ENCODE results near the gene NRIP3. TPM values are rescaled to one million over a fixed set of nuclear protein-coding genes. Genes with fewer than 3 reads are reported as not detected.

NRIP3 gene
- 24.9 and 28.1 TPM in 2 replicates for total RNA-seq (2014; rRNA removed; shearing (Covaris generic))

DNA sequence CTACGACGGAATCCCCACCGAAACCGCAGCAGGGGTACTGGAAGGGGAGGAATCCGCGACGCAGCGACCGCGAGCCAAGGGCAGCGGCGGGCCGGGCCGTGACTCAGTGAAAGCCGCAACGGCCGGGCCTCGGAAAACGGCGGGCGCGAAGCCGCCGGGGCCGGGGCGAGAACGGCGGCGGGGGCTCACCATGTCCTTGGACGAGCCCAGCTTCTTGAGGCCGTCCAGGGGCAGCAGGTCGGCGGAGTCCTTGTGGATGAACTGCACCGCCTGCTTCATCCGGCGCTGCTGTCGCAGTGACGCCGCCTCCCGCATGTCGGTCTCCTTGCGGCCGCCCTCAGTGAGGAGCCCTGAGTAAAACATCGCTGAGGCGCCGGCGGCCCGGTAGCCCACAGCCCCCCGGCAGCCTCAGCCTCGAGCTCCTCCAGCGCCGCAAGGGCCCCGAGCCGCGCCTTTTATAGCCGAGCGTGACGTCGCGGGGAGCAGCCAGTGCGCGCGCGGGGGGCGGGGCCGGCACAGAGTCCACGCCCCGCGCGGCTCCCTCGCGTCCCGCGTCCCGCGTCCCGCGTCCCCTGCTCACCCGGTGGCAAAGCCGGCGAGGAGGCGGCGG lies at the start of gene NRIP3:
Gene NRIP3 (minus strand): TSS at position 429 of the 610 bp plus-strand sequence. CDS start 66 bp downstream, at position 363.
- peak; percentile 45 for DNase-seq (ENCODE audit: low spot score)

DNA sequence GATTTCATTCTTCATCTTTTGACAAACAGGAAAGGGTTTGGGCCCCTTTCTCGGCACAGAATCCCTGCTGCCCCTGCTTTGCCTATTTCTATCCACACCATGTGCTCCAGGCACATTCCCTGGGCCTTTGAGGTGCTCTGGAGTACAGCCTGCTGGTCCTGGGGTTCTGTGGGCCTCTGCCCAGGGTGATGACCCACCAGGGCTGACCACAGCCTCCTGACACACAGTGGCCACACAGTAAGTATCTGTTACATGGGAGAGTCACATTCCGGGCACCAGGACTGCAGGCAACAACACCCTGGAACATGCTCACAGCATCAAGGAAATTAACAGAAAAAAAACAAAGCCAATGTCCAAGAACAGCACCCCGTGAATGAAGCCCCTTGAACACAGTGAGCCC lies 48.5 kb upstream of the NRIP3 start:
- DNase-seq (ENCODE audit: low spot score): no peak

- DNase-seq (ENCODE audit: low spot score): no peak
Observed at GRCh38 chr11:9049959-9050358, 46.2 kb upstream of the NRIP3 start.

DNA sequence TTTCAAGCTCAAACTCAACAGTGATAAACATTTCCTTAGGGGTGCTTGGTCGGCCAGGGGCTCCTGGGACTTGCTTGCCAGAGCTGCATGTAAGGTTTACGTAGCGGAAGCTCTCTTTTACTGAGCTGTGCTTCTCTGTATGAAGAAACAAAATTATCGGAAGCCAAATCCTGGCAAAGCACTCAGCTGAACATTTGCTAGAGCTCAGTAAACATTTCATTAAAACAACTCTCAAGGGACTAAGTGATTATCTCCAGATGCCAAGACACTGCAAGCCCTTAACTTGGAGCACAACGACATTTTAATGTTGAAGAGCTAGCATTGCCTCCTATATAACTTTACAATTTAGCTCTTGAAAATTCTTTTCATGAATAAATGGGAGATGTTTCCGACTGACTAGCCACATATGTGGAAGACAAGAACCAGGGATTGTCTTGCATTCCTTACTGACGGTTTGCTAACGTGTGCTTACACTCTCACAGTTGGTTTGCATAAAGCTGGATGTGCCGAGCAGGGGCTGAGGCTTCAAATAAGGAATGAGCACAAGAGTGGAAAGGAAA lies 44.2 kb upstream of the NRIP3 start:
- DNase-seq (ENCODE audit: low spot score): no peak

GRCh38 chr11:9046481-9046880 lies 42.7 kb upstream of the NRIP3 start:
- no peak for DNase-seq (ENCODE audit: low spot score)

GRCh38 chr11:9042488-9042887 lies 38.7 kb upstream of the NRIP3 start:
- DNase-seq (ENCODE audit: low spot score): no peak

DNA sequence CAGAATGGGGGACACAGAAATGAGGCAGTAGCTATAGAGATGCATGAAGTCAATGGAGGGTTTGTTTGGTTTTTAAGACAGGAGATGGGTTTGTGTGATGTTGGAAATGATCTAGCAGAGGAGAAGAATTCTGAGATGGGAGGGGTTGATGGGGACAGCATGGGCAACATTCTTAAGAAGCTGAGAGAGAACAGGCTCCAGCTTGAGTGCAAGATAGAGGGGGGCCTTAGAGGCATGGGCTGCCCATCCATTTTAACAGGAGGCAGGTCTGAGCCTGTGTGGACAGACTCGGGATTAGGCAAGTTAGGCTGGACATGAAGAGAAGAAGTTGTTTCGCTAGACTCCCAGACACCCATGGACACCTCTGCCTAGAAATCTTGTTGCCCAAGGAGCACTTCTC lies 37.9 kb upstream of the NRIP3 start:
- DNase-seq (ENCODE audit: low spot score): no peak

DNA sequence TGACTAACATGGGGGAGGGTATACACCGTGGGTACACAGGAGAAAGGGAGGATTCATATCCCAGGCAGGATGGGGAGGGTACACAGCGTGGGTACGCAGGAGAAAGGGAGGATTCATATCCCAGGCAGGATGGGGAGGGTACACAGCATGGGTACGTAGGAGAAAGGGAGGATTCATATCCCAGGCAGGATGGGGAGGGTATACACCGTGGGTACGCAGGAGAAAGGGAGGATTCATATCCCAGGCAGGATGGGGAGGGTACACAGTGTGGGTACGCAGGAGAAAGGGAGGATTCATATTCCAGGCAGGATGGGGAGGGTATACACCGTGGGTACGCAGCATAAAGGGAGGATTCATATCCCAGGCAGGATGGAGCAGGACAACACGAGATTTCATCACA lies 36.6 kb upstream of the NRIP3 start:
- no peak for DNase-seq (ENCODE audit: low spot score)

DNA sequence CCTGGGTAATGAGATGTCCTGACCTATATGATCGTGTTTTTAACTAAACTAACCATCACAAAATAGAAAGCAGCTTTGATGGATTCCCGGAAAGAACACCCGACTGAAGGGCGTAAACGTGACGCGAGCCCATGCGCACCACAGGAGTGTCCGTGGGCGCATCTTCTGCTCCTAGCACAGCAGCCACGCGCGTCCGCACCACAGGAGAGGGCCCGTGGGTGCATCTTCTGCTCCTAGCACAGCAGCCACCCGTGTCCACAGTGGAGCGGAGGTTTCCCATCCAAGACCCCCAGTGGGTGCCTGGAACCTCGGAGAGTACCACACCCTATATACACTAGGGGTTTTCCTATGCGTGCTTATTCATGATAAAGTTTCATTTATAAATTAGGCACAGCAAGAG lies 36.1 kb upstream of the NRIP3 start:
- DNase-seq (ENCODE audit: low spot score): no peak

GRCh38 chr11:9039198-9039597 lies 35.4 kb upstream of the NRIP3 start:
- DNase-seq (ENCODE audit: low spot score): peak; percentile 71

DNA sequence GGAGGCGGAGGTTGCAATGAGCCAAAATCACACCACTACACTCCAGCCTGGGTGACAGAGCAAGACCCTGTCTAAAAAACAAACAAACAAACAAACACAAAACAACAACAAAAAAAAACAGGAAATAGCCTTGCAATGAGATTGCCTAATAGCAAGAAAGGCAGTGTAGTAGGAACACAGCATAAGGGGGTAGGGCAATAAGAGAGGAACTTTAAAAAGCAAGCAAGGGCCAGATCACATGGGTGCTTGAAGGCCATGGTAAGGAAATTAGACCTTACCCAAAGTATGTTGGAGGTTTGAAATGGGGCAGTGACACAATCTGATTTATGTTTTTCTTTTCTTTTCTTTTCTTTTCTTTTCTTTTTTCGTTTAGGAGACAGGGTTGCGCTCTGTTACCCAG lies 34.7 kb upstream of the NRIP3 start:
- DNase-seq (ENCODE audit: low spot score): no peak

- no peak for DNase-seq (ENCODE audit: low spot score)
Observed at GRCh38 chr11:9037963-9038362, 34.2 kb upstream of the NRIP3 start.

GRCh38 chr11:9037046-9037780 lies 33.4 kb upstream of the NRIP3 start:
- DNase-seq (ENCODE audit: low spot score): no peak

- DNase-seq (ENCODE audit: low spot score): no peak
Observed at GRCh38 chr11:9030601-9031000, 26.8 kb upstream of the NRIP3 start.

DNA sequence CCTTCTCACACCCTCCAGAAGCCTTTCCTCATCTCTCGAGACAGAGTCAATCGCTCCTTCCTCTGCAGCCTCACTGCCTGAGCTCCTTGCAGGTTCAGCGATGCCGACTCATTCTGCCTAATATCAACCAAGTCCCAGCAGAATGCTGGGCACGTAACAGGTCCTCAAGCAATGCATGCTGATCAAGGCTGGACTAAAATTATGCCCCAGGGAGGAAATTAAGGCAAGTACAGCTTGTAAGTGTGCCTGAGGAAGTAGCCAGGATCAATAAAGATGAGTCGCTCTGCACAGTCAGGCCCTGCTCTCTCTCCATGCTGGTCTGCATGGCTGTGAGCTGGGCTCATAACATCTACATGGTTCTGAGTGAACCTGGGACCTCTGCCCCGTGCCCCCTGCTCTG lies 25.6 kb upstream of the NRIP3 start:
- DNase-seq (ENCODE audit: low spot score): no peak

DNA sequence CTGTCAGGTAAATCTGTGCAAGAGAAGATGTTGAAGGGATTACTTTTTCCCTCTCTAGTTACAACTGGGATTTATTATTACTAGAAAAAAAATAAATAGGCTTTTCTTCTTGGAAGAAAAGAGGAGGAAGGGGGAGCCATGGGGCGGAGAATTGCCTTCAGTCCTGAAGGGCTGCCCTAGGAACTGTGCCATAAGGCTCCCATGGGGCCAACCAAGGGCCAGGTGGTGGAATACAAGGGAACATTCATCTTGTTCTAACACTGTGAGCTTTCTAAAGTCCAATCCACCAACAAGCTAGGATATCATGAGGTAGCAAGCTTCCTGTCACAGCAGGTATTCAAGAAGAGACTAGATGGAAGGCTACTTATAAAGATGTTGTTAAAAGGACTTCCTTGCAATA lies 24.8 kb upstream of the NRIP3 start:
- no peak for DNase-seq (ENCODE audit: low spot score)

DNA sequence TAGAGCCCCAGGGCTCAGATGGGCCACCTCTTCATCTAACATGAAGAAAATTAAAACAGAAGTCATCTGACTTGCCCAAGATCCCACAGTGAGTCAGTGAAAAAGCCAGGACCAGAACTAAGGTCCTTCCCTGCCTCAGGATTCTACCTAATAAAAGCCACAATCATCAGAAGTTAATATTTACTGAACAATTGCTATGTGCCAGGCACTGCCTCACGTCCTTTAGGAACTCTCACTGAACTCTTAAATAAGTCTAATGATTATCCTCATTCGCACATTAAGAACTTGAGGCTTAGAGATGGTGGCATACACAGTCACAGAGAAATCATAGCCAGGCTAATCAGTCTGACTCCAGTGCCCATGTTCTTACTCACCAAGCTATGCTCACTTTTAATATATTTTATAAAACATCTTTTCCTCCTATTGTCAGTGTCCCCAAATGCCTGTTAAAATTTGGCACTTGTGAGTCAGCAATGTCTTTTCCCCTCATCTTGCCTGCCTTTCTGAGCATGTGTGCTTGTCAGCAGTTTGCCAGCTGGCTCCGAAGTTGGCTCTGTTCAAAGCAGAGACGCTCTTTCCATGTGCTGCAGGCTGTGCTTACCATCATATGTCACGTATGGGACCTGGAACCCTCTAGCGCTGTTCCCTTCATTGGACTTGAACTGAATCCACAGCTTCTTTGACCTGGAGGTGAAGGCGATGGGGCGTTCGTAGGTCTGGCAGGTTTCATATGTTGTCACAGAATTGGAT lies 21.5 kb upstream of the NRIP3 start:
- DNase-seq (ENCODE audit: low spot score): no peak

DNA sequence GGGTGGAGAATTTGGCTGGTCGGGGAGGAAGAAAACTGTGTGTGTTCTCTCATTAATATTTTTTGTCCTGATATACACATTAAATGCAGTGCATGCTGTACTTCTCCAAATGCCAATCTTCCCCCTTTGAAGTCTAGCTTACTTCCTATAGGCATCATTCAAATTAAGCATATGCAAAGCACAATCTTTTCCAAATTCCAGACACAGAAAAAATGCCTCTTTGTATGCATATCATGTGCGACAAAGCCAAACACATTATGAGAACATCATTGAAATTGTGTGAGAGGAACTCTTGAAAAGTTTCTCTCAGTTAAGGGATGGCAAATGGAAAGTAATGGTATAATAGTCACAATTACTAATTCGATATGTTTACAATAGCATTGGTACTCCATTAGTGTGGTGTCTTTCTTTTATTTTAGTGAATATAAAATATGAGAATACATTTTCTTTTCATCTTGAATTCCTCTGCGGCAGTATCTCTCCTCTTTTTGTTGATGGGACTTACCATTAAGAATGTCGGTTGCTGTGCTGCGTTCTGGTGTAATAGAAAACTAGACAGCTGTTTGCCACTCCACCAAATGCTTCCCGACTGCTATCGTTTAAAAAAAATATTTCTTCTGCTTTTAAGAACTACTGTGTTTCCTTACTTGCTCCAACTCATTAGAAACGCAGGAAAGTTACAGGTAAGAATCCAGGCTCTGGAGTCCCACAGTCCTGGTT lies 19.3 kb upstream of the NRIP3 start:
- DNase-seq (ENCODE audit: low spot score): no peak

GRCh38 chr11:9020916-9021315 lies 17.1 kb upstream of the NRIP3 start:
- DNase-seq (ENCODE audit: low spot score): no peak

GRCh38 chr11:9019861-9020260 lies 16.1 kb upstream of the NRIP3 start:
- no peak for DNase-seq (ENCODE audit: low spot score)

DNA sequence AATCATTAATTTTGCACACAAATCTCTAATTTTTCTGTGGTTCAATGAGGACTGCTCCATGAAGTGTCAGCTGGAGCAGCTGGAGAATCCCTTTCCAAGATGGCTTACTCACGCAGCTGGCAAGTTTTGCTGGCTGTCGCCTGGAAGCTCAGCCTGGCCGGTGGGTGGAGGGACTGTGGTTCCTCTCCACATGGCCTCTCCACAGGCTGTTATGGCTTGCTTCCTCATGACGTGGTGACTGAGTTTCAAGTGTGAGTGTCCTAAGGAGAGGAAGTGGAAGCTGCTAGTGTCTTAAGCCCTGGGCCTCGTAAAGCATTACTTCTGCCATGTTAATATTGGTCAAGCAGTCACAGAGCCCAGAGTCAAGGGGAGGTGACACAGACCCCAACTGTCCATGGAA lies 14.0 kb upstream of the NRIP3 start:
- DNase-seq (ENCODE audit: low spot score): no peak
